Esophagus squamous epithelium (tissue), 5 donors: Measurements from ENCODE around the gene NR4A1. TPM values are rescaled to one million over a fixed set of nuclear protein-coding genes. Genes with fewer than 3 reads are reported as not detected.
A peak's percentile ranks its signal among the peaks of the same experiment; 100 is the strongest.

Source experiments
- DNase-seq: peaks from one replicate; lab custom pipeline; 2025; lab: John Stamatoyannopoulos, UW
- H3K27ac ChIP-seq, 4 donors: fragments of 200-600 bp; sonication (generic); one replicate each; pipeline ENCODE4 v1.5.1; 2016 to 2019; ENCODE audit warnings: mild to moderate bottlenecking in 1 of 4
- H3K27me3 ChIP-seq, 4 donors: fragments of 200-600 bp; sonication (generic); 1 replicate in 3 of 4; 2 replicates in 1 of 4; pipeline versions ENCODE4 v1.5.1 to v1.6.0; 2017 to 2021; ENCODE audit warnings: antibody characterized with exemption in 1 of 4
- H3K36me3 ChIP-seq, 3 donors: fragments of 200-600 bp; sonication (generic); one replicate each; pipeline ENCODE4 v1.5.1; 2016 to 2019
- H3K4me1 ChIP-seq, 3 donors: fragments of 200-600 bp; sonication (generic); one replicate each; pipeline ENCODE4 v1.5.1; 2017 to 2019
- H3K4me3 ChIP-seq, 4 donors: fragments of 200-600 bp; sonication (generic); 1 replicate in 3 of 4; 2 replicates in 1 of 4; pipeline ENCODE4 v1.5.1; 2016 to 2019; ENCODE audit warnings: mild to moderate bottlenecking in 2 of 4, moderate library complexity in 1 of 4
- H3K9me3 ChIP-seq, 3 donors: fragments of 200-600 bp; sonication (generic); one replicate each; pipeline ENCODE4 v1.5.1; 2016 to 2019
- CTCF ChIP-seq, 6 experiments: fragments of 450-650 bp in 4 of 6; fragments of 200-600 bp in 2 of 6; sonication (generic) in 2 of 6; IDR thresholded peaks; one replicate each; pipeline ENCODE4 v1.5.1; 2016 to 2019; ENCODE audit warnings: antibody characterized with exemption in 6 of 6, mild to moderate bottlenecking in 4 of 6, moderate library complexity in 4 of 6
- POLR2A ChIP-seq, 4 donors: fragments of 450-650 bp; IDR thresholded peaks; one replicate each; pipeline ENCODE4 v1.6.1; 2017; ENCODE audit warnings: antibody characterized with exemption in 4 of 4, mild to moderate bottlenecking in 4 of 4, moderate library complexity in 3 of 4
- WGBS, 2 donors: methylation state at CpG; one replicate each; pipeline ENCODE4 v1.1.5; 2018; 5-methylcytosine and 5-hydroxymethylcytosine counted together
- intact Hi-C: fragments of 100-400 bp; cut with DNase I; formaldehyde crosslinking; loops from one replicate; pipeline ENCODE4 v1.15.0; 2022
- total RNA-seq, 4 donors: library from RNA; depleted of rRNA; stranded (reverse); fragments of >200 nt; gene quantifications; one replicate each; pipeline ENCODE4 v1.1.0, GENCODE V29; 2016
- donor health status: DM: yes; HTN: yes; CAD: no.

The NR4A1 gene
- total RNA-seq, 4 donors from 2014 or later = 3.4 to 12.6 (median 5.6) TPM

- H3K9me3 ChIP-seq = no peaks in the 10 kb centered on the region
- TF ChIP-seq POLR2A (IDR thresholded peaks at IDR 0.05) (no peak), CTCF (IDR thresholded peaks at IDR 0.05) (no peak)
- no peak overlapping the region for H3K27ac ChIP-seq
- no peaks in the 10 kb centered on the region for H3K27me3 ChIP-seq
- DNase-seq = no peak
- intact Hi-C loops = no loop called here
- H3K36me3 ChIP-seq = peaks cover 0 to 72% (median 7%) of the 10 kb centered on the region in 3 donors
- no peak overlapping the region for H3K4me3 ChIP-seq
- whole genome bisulfite sequencing, 2 donors = 78 to 81% methylated on average over 3 of the region's 3 CpGs
- H3K4me1 ChIP-seq = peaks cover 0 to 50% (median 20%) of the 10 kb centered on the region in 3 donors
These were observed 27.0 kb downstream of the NR4A1 start for GRCh38 chr12:52078276-52078675.

GRCh38 chr12:52079576-52080402, 28.5 kb downstream of the NR4A1 start, which contains the start of gene SMIM41:
SMIM41 (plus strand) TSS chr12:52079704; CDS start chr12:52079780, 76 bp downstream.
- no peak for TF ChIP-seq CTCF (IDR thresholded peaks at IDR 0.05)
- no peak for TF ChIP-seq POLR2A (IDR thresholded peaks at IDR 0.05)
- intact Hi-C loops = loop anchor here (5.0 kb wide), 1 partner anchor 52 kb away; no protein-coding TSS in a partner anchor
- Histone ChIP-seq H3K4me1 (peaks cover 0 to 36% (median 20%) of the 10 kb centered on the region in 3 donors), H3K27me3 (no peaks in the 10 kb centered on the region), H3K27ac (peak within 1 kb of the TSS; percentile 45 to 82 (median 64)), H3K4me3 (peak within 1 kb of the TSS; percentile 6 to 54 (median 24)), H3K9me3 (no peaks in the 10 kb centered on the region), H3K36me3 (peaks cover 0 to 57% (median 7%) of the 10 kb centered on the region in 3 donors)
- DNase-seq = no peak
- WGBS, 2 donors = 85 to 87% methylated on average over 8 to 17 of the region's 87 CpGs

GRCh38 chr12:52080403-52081251, 29.4 kb downstream of the NR4A1 start:
- H3K4me1 ChIP-seq = peaks cover 0 to 35% (median 20%) of the 10 kb centered on the region in 3 donors
- 67 to 88% methylated on average over 3 of the region's 10 CpGs for WGBS, 2 donors
- peaks cover 0 to 4% (median 0%) of the 10 kb centered on the region in 4 donors for H3K27me3 ChIP-seq
- H3K36me3 ChIP-seq = peaks cover 0 to 49% (median 7%) of the 10 kb centered on the region in 3 donors
- no peak for DNase-seq
- intact Hi-C loops = loop anchor here (5.0 kb wide), 1 partner anchor 53 kb away; no protein-coding TSS in a partner anchor
- H3K27ac ChIP-seq = peak overlapping the region; percentile 45 to 82 (median 64)
- H3K4me3 ChIP-seq = peak overlapping the region in 3 of 4 donors; percentile 7 to 54 (median 40)
- H3K9me3 ChIP-seq = no peaks in the 10 kb centered on the region
- TF ChIP-seq POLR2A (IDR thresholded peaks at IDR 0.05) = no peak
- no peak for TF ChIP-seq CTCF (IDR thresholded peaks at IDR 0.05)

GRCh38 chr12:52081263-52081733, 30.1 kb downstream of the NR4A1 start:
- peak overlapping the region in 2 of 4 donors; percentile 28 to 40 for H3K4me3 ChIP-seq
- H3K9me3 ChIP-seq = no peaks in the 10 kb centered on the region
- H3K36me3 ChIP-seq = peaks cover 0 to 42% (median 7%) of the 10 kb centered on the region in 3 donors
- intact Hi-C loops = loop anchor here (5.0 kb wide), 1 partner anchor 54 kb away; no protein-coding TSS in a partner anchor
- peaks cover 0 to 35% (median 20%) of the 10 kb centered on the region in 3 donors for H3K4me1 ChIP-seq
- DNase-seq = no peak
- peak overlapping the region; percentile 45 to 82 (median 64) for H3K27ac ChIP-seq
- 31 to 41% methylated on average over 2 to 5 of the region's 9 CpGs for whole genome bisulfite sequencing, 2 donors
- TF ChIP-seq POLR2A (IDR thresholded peaks at IDR 0.05) = no peak
- no peak for TF ChIP-seq CTCF (IDR thresholded peaks at IDR 0.05)
- H3K27me3 ChIP-seq = peaks cover 0 to 10% (median 0%) of the 10 kb centered on the region in 4 donors
